HCT116 (cell line): ENCODE results near the gene DBN1.

Experiments used
- CTCF ChIP-seq, 3 experiments: fragments of 200-600 bp in 1 of 3; sonication (generic) in 1 of 3; IDR thresholded peaks in 2 of 3; conservative IDR thresholded peaks in 1 of 3; 2 replicates each; pipeline ENCODE4 v1.5.1; 2012 to 2017; ENCODE audit warnings: low read depth in 2 of 3, low read length in 2 of 3, antibody characterized with exemption in 1 of 3, borderline replicate concordance in 1 of 3, control low read depth in 1 of 3, mild to moderate bottlenecking in 1 of 3, mixed read lengths in 1 of 3, mixed run types in 1 of 3, moderate library complexity in 1 of 3; ENCODE audit not compliant: insufficient read depth in 1 of 3
- MAX ChIP-seq: IDR thresholded peaks from 2 replicates; pipeline ENCODE4 v1.6.1; 2012
- POLR2AphosphoS5 ChIP-seq: IDR thresholded peaks from 2 replicates; pipeline ENCODE4 v1.6.1; 2011; ENCODE audit warnings: mild to moderate bottlenecking, low read depth, low read length, moderate library complexity
- SP1 ChIP-seq: IDR thresholded peaks from 2 replicates; pipeline ENCODE4 v1.6.1; 2012; ENCODE audit warnings: low read depth

DNA sequence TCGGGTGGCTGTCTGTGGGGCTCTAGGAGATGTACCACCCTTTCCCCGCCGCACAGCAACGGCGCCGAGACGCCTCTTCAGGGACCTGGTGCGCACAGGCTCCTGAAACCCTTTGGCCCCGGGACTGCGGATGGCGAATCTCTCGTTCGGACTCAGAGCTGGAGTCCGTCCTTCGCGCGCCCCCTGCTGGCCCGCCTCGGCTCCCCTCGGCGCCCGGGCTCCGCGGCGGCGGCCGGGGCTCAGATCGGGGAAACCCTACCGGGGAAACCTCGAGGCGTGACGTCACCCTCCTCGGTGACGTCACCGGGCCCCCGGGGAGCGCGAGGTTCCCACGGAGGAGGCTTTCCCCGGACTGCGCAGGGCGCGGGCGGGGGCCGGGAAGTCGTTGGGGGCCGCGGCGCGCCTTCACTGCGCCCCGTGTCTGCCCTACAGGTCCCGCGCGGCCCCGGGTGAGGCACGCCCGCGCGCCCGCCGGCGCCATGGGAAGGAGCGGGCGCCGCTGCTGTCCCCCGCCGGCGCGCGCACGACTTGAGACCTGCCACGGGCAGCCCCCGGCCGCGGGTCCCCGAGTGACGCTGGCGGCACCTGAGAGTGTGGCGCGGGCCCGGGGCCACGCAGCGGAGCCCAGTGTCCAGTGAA lies 18.9 kb downstream of the DBN1 start:
- no peak for TF ChIP-seq SP1
- TF ChIP-seq MAX, result no peak
- peak; percentile 62 for TF ChIP-seq POLR2AphosphoS5
- TF ChIP-seq CTCF (IDR thresholded peaks at IDR 0.05 in 2 of 3, conservative IDR thresholded peaks at IDR 0.05 in 1 of 3; ENCODE audit: borderline replicate concordance in 1 of 3, insufficient read depth in 1 of 3, low read depth in 2 of 3, low read length in 2 of 3), result peak in 2 of 3 experiments; percentile 76 to 95; a peak in 4 of 6 replicates
